ENCODE results near the gene RBMS3. TPM values are rescaled to one million over a fixed set of nuclear protein-coding genes. Genes with fewer than 3 reads are reported as not detected.

Gene RBMS3
- total RNA-seq, 1 donor from 2014 or later, result 33.0 TPM

DNA sequence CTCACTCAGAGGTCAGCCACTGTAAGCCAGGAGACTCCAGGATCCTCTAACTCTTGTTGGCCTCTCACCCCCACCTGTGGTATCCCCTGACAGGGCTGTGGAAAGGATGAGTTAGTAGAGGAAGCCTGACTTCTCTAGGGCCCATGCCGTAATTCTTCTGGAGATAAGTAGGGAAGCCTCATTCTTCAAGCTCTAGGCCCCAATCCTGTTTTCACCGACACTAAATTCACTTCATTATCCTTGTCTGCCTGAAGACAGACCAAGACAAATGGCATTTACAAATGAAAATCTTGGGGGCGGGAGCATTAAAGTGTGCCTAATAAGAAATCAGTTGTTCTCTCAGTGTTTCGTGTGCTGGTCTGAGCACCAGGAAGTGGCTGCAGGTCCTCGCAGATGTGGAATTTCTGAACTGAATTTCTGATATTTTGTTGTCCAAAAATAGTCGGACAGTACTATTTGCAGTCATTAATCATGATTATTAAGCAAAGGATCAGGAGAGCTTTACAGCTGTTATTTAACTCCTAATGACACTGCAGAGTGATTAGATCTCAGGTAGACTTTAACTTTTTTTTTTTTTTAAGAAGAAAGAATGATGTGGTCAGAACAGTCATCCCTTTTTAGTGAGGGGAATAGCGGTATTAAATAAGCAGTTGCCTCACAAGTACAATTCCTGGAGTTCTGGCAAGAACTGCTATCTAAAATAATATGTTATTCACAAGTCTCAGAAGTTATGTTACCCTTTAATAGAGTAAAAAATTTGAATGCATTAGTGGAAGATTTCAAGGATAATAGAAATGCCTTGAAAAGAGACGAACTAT, 58.4 kb downstream of the RBMS3 start:
- Histone ChIP-seq H4K20me1 (ENCODE audit: insufficient read depth, low read length) (peaks cover 5% of the 10 kb centered on the region), H3K9ac (ENCODE audit: low read length) (no peak overlapping the region), H3K36me3 (ENCODE audit: insufficient read depth, low read length) (no peaks in the 10 kb centered on the region), H3K4me2 (ENCODE audit: low read length) (peak overlapping the region; percentile 6), H3K9me3 (ENCODE audit: insufficient read depth, low read depth, low read length) (no peaks in the 10 kb centered on the region), H3K4me1 (ENCODE audit: insufficient read depth, low read length) (peaks cover 28% of the 10 kb centered on the region), H3K79me2 (ENCODE audit: insufficient read depth, low read length) (peaks cover 81% of the 10 kb centered on the region), H3K27ac (ENCODE audit: low read depth, low read length) (no peak overlapping the region), H3K4me3 (ENCODE audit: insufficient read depth, low read depth, low read length) (no peak overlapping the region), H3K27me3 (ENCODE audit: insufficient read depth, low read length) (no peaks in the 10 kb centered on the region), H2AFZ (ENCODE audit: low read depth, low read length) (no peak overlapping the region)
- Mint-ChIP-seq H3K4me3 (ENCODE audit: unreplicated experiment) (no peak overlapping the region), H3K36me3 (ENCODE audit: low read depth, unreplicated experiment) (no peaks in the 10 kb centered on the region), H3K27ac (ENCODE audit: unreplicated experiment) (no peak overlapping the region), H3K9me3 (ENCODE audit: unreplicated experiment) (no peaks in the 10 kb centered on the region), H3K27me3 (ENCODE audit: low read depth, unreplicated experiment) (no peaks in the 10 kb centered on the region), H3K4me1 (ENCODE audit: low read depth, unreplicated experiment) (peaks cover 30% of the 10 kb centered on the region)
- TF ChIP-seq CTCF (IDR thresholded peaks at IDR 0.05; ENCODE audit: insufficient read depth, low read depth, low read length) (no peak), EZH2 (IDR thresholded peaks at IDR 0.05; ENCODE audit: insufficient read depth, low read length) (no peak)
- peak; percentile 84 for DNase-seq (ENCODE audit: low read depth)
- no peak for FAIRE-seq

- no peak overlapping the region for H3K9ac ChIP-seq (ENCODE audit: low read length)
- TF ChIP-seq EZH2 (IDR thresholded peaks at IDR 0.05; ENCODE audit: insufficient read depth, low read length) (no peak), CTCF (IDR thresholded peaks at IDR 0.05; ENCODE audit: insufficient read depth, low read depth, low read length) (no peak)
- H3K36me3 ChIP-seq (ENCODE audit: insufficient read depth, low read length), result no peaks in the 10 kb centered on the region
- Mint-ChIP-seq H3K36me3 (ENCODE audit: low read depth, unreplicated experiment) (no peaks in the 10 kb centered on the region), H3K27me3 (ENCODE audit: low read depth, unreplicated experiment) (no peaks in the 10 kb centered on the region), H3K27ac (ENCODE audit: unreplicated experiment) (no peak overlapping the region), H3K4me1 (ENCODE audit: low read depth, unreplicated experiment) (peaks cover 30% of the 10 kb centered on the region), H3K9me3 (ENCODE audit: unreplicated experiment) (no peaks in the 10 kb centered on the region), H3K4me3 (ENCODE audit: unreplicated experiment) (no peak overlapping the region)
- no peak overlapping the region for H3K4me2 ChIP-seq (ENCODE audit: low read length)
- DNase-seq (ENCODE audit: low read depth) (no peak), FAIRE-seq (peak; percentile 20)
- H4K20me1 ChIP-seq (ENCODE audit: insufficient read depth, low read length), result peaks cover 1% of the 10 kb centered on the region
- H2AFZ ChIP-seq (ENCODE audit: low read depth, low read length), result no peak overlapping the region
- no peaks in the 10 kb centered on the region for H3K9me3 ChIP-seq (ENCODE audit: insufficient read depth, low read depth, low read length)
- peaks cover 74% of the 10 kb centered on the region for H3K79me2 ChIP-seq (ENCODE audit: insufficient read depth, low read length)
- no peak overlapping the region for H3K27ac ChIP-seq (ENCODE audit: low read depth, low read length)
- peaks cover 4% of the 10 kb centered on the region for H3K4me1 ChIP-seq (ENCODE audit: insufficient read depth, low read length)
- no peaks in the 10 kb centered on the region for H3K27me3 ChIP-seq (ENCODE audit: insufficient read depth, low read length)
- H3K4me3 ChIP-seq (ENCODE audit: insufficient read depth, low read depth, low read length), result no peak overlapping the region
Measured at GRCh38 chr3:29344154-29344553, 63.3 kb downstream of the RBMS3 start.

GRCh38 chr3:29344935-29345334, 64.1 kb downstream of the RBMS3 start:
- peaks cover 26% of the 10 kb centered on the region for H3K4me1 Mint-ChIP-seq (ENCODE audit: low read depth, unreplicated experiment)
- no peaks in the 10 kb centered on the region for H3K9me3 Mint-ChIP-seq (ENCODE audit: unreplicated experiment)
- no peak overlapping the region for H3K27ac Mint-ChIP-seq (ENCODE audit: unreplicated experiment)
- no peaks in the 10 kb centered on the region for H3K27me3 Mint-ChIP-seq (ENCODE audit: low read depth, unreplicated experiment)
- no peak overlapping the region for H3K4me3 ChIP-seq (ENCODE audit: insufficient read depth, low read depth, low read length)
- FAIRE-seq (no peak), DNase-seq (ENCODE audit: low read depth) (no peak)
- H4K20me1 ChIP-seq (ENCODE audit: insufficient read depth, low read length), result peaks cover 5% of the 10 kb centered on the region
- peaks cover 74% of the 10 kb centered on the region for H3K79me2 ChIP-seq (ENCODE audit: insufficient read depth, low read length)
- no peak overlapping the region for H2AFZ ChIP-seq (ENCODE audit: low read depth, low read length)
- peaks cover 3% of the 10 kb centered on the region for H3K4me1 ChIP-seq (ENCODE audit: insufficient read depth, low read length)
- no peak overlapping the region for H3K9ac ChIP-seq (ENCODE audit: low read length)
- H3K36me3 ChIP-seq (ENCODE audit: insufficient read depth, low read length), result no peaks in the 10 kb centered on the region
- no peaks in the 10 kb centered on the region for H3K27me3 ChIP-seq (ENCODE audit: insufficient read depth, low read length)
- H3K4me2 ChIP-seq (ENCODE audit: low read length), result no peak overlapping the region
- no peaks in the 10 kb centered on the region for H3K36me3 Mint-ChIP-seq (ENCODE audit: low read depth, unreplicated experiment)
- H3K4me3 Mint-ChIP-seq (ENCODE audit: unreplicated experiment), result no peak overlapping the region
- no peak overlapping the region for H3K27ac ChIP-seq (ENCODE audit: low read depth, low read length)
- no peaks in the 10 kb centered on the region for H3K9me3 ChIP-seq (ENCODE audit: insufficient read depth, low read depth, low read length)
- no peak for TF ChIP-seq EZH2 (IDR thresholded peaks at IDR 0.05; ENCODE audit: insufficient read depth, low read length)
- TF ChIP-seq CTCF (IDR thresholded peaks at IDR 0.05; ENCODE audit: insufficient read depth, low read depth, low read length), result no peak
